Cardiac fibroblast (primary cell): ENCODE measurements around the gene RARG.
A peak's percentile ranks its signal among the peaks of the same experiment; 100 is the strongest.

Experiments
- DNase-seq, 2 donors: peaks; one replicate each; pipeline versions ENCODE4 v3.0.0 to v3.0.0-alpha.2; 2010; ENCODE audit warnings: low read depth in 2 of 2
- H3K4me3 ChIP-seq, 2 donors: replicated peaks in 1 of 2; 1 replicate in 1 of 2; 2 replicates in 1 of 2; pipeline ENCODE4 v1.5.1; 2011; ENCODE audit warnings: low read depth in 2 of 2, low read length in 2 of 2, mild to moderate bottlenecking in 2 of 2, moderate library complexity in 1 of 2
- CTCF ChIP-seq: IDR thresholded peaks from one replicate; pipeline ENCODE4 v1.5.1; 2011; ENCODE audit warnings: low read depth, mild to moderate bottlenecking, low read length, inconsistent platforms

The RARG gene

DNA sequence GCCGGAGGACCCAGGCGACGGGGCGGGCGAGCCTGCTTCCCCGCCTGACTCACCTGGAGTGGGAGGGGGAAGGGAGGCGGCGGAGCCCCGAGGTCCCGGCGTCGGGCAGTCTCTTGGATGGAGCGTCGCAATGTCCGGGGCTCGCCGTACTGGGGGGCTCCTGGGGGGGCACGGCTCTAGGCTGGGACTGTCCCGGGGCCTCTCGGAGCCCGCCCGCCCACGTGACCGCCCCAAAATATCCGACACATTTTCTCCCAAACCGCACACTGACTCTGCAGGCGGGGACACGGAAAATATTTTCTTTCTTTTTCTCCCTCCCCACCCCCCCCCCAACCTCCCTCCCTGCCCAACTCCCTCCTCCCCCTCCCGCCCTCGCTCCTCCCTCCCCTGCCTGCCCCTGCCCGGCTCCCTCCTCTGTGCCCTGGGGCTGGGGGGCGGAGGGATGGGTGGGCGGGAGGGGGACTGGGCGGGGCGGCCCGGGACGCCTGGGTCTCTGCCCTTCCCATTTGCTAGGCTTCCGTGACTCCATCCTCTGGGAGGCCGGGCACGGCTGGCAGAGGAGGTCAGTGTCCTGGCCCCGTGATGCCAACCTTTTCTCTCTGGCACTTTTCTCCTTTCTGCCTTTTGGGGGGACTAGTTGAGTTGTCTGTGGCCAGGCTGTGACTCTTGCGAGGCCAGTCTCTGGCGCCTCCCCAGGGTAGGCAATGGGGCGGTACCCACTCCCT lies at the start of gene RARG:
Gene RARG, minus strand, starts transcription at position 289 of the 725 bp plus-strand sequence. CDS start 4,664 bp downstream, outside the sequence.
- peak within 1 kb of the TSS; percentile 60 to 66 for H3K4me3 ChIP-seq
- TF ChIP-seq CTCF: no peak
- peak; percentile 24 to 66 for DNase-seq

GRCh38 chr12:53279888-53280498 lies 48.0 kb upstream of the RARG start:
- no peak overlapping the region for H3K4me3 ChIP-seq
- DNase-seq: no peak
- no peak for TF ChIP-seq CTCF

- DNase-seq: no peak
- no peak for TF ChIP-seq CTCF
These were observed 47.4 kb upstream of the RARG start for GRCh38 chr12:53279283-53279869.

GRCh38 chr12:53277981-53278380 lies 46.0 kb upstream of the RARG start:
- no peak for TF ChIP-seq CTCF
- no peak for DNase-seq

More at GRCh38 chr12:53279283-53279869, 47.4 kb upstream of the RARG start:
- no peak overlapping the region for H3K4me3 ChIP-seq

DNA sequence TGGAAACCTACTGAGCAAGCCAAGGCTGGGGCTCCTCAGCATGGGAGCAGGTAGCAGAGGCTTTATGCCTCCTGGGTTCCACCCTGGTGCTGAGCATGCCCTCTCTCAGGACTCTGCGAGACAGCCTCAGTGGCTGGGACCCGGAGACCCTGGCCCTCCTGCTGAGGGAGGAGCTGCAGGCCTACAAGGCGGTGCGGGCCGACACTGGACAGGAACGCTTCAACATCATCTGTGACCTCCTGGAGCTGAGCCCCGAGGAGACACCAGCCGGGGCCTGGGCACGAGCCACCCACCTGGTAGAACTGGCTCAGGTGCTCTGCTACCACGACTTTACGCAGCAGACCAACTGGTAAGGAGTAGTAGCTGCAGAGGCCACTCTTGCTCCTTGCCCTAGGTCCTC lies 44.5 kb upstream of the RARG start:
- H3K4me3 ChIP-seq: no peak overlapping the region
- TF ChIP-seq CTCF: no peak
- no peak for DNase-seq

More at GRCh38 chr12:53277981-53278380, 46.0 kb upstream of the RARG start:
- no peak overlapping the region for H3K4me3 ChIP-seq

DNA sequence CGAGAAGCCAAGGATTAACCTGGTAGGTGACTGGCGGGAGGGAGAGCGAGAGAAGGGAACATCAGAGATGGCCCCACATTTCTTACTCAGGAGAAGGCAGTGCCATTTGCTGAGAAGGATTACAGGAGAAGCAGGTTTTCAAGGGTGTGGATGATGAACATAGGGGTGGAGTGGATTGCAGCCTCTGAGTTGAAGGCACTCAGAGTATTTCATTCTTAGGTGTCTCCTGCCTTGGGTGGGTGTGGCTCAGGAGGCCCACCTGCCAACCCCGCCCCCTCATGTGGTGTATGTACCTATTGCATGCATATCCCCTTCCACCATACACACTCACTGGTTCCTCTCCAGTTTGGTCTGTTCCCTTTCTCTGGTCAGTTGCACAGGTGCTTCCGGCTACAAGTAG lies 42.4 kb upstream of the RARG start:
- TF ChIP-seq CTCF: no peak
- H3K4me3 ChIP-seq: no peak overlapping the region
- no peak for DNase-seq
